ENCODE results near the gene ANKRD13C.

DNA sequence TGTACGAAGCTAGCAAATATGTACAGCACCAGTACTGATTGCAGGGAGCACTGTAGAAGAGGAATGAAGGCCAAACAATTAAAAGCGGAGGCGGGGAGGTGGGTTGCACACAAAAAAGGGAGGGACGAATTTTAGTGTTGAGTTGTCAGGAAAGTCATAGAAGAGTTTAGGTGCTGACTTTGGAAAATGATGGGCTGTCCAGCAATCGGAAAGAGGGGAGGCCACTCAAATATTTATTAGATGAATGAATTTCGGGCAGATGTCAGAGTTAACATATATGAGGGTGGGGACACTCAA is 537 bp upstream of the ANKRD13C start:
- TF ChIP-seq POLR2AphosphoS5 (IDR thresholded peaks at IDR 0.05; ENCODE audit: low read depth, low read length) (no peak), POLR2A (IDR thresholded peaks at IDR 0.05; ENCODE audit: low read depth, low read length) (no peak), TAF1 (IDR thresholded peaks at IDR 0.05; ENCODE audit: low read depth, low read length) (no peak), PAX5 (IDR thresholded peaks at IDR 0.05; ENCODE audit: insufficient read depth, low read length, severe bottlenecking) (no peak), SPI1 (IDR thresholded peaks at IDR 0.05; ENCODE audit: low read depth, low read length) (no peak)
